ENCODE results near the gene GRIN3B.

The GRIN3B gene

GRCh38 chr19:1000095-1000494 lies at the start of gene GRIN3B:
Gene GRIN3B, plus strand, starts transcription at chr19:1000419. Its CDS starts 19 bp downstream, at chr19:1000438.
- H3K4me3 ChIP-seq (ENCODE audit: low read length): no peak within 1 kb of the TSS
- H3K9me3 ChIP-seq (ENCODE audit: insufficient read depth, low read length): no peaks in the 10 kb centered on the region
- H3K27me3 ChIP-seq (ENCODE audit: low read depth, low read length): no peaks in the 10 kb centered on the region
- TF ChIP-seq EZH2phosphoT487 (IDR thresholded peaks at IDR 0.05; ENCODE audit: low read depth) (no peak), CTCF (IDR thresholded peaks at IDR 0.05; ENCODE audit: low read depth, low read length) (no peak)
- H4K20me1 ChIP-seq (ENCODE audit: insufficient read depth, low read length): no peaks in the 10 kb centered on the region
- peaks cover 3% of the 10 kb centered on the region for H3K4me1 ChIP-seq (ENCODE audit: low read length)
- no peaks in the 10 kb centered on the region for H3K79me2 ChIP-seq (ENCODE audit: low read length)
- H3K9ac ChIP-seq (ENCODE audit: low read length): no peak within 1 kb of the TSS
- H3K36me3 ChIP-seq (replicated peaks; ENCODE audit: low read depth, low read length): no peaks in the 10 kb centered on the region
- H2AFZ ChIP-seq (ENCODE audit: low read depth, low read length): no peak within 1 kb of the TSS
- H3K4me2 ChIP-seq (ENCODE audit: low read length): peak within 1 kb of the TSS; percentile 57; the same call in 1 of the 2 replicates
- no peak within 1 kb of the TSS for H3K27ac ChIP-seq (ENCODE audit: low read length)

GRCh38 chr19:952049-952679 lies 48.1 kb upstream of the GRIN3B start:
- TF ChIP-seq CTCF (IDR thresholded peaks at IDR 0.05; ENCODE audit: low read depth, low read length) (no peak), EZH2phosphoT487 (IDR thresholded peaks at IDR 0.05; ENCODE audit: low read depth) (no peak)
- H3K79me2 ChIP-seq (ENCODE audit: low read length): peaks cover 69% of the 10 kb centered on the region
- H2AFZ ChIP-seq (ENCODE audit: low read depth, low read length): no peak overlapping the region
- H3K4me1 ChIP-seq (ENCODE audit: low read length): peaks cover 78% of the 10 kb centered on the region
- peaks cover 16% of the 10 kb centered on the region; the same call in 1 of the 2 replicates for H4K20me1 ChIP-seq (ENCODE audit: insufficient read depth, low read length)
- H3K4me3 ChIP-seq (ENCODE audit: low read length): peak overlapping the region; percentile 61
- H3K27ac ChIP-seq (ENCODE audit: low read length): peak overlapping the region; percentile 74
- H3K27me3 ChIP-seq (ENCODE audit: low read depth, low read length): no peaks in the 10 kb centered on the region
- peaks cover 7% of the 10 kb centered on the region for H3K36me3 ChIP-seq (replicated peaks; ENCODE audit: low read depth, low read length)
- H3K9me3 ChIP-seq (ENCODE audit: insufficient read depth, low read length): no peaks in the 10 kb centered on the region
- H3K9ac ChIP-seq (ENCODE audit: low read length): peak overlapping the region; percentile 68
- H3K4me2 ChIP-seq (ENCODE audit: low read length): peak overlapping the region; percentile 71

GRCh38 chr19:952680-953444 lies 47.4 kb upstream of the GRIN3B start:
- Histone ChIP-seq H3K4me1 (ENCODE audit: low read length) (peaks cover 74% of the 10 kb centered on the region), H3K27me3 (ENCODE audit: low read depth, low read length) (no peaks in the 10 kb centered on the region), H3K9me3 (ENCODE audit: insufficient read depth, low read length) (no peaks in the 10 kb centered on the region), H3K36me3 (replicated peaks; ENCODE audit: low read depth, low read length) (peaks cover 7% of the 10 kb centered on the region), H4K20me1 (ENCODE audit: insufficient read depth, low read length) (peaks cover 16% of the 10 kb centered on the region; the same call in 1 of the 2 replicates), H3K4me3 (ENCODE audit: low read length) (peak overlapping the region; percentile 61), H3K27ac (ENCODE audit: low read length) (peak overlapping the region; percentile 74), H3K9ac (ENCODE audit: low read length) (peak overlapping the region; percentile 68), H2AFZ (ENCODE audit: low read depth, low read length) (no peak overlapping the region), H3K4me2 (ENCODE audit: low read length) (peak overlapping the region; percentile 71), H3K79me2 (ENCODE audit: low read length) (peaks cover 69% of the 10 kb centered on the region)
- TF ChIP-seq EZH2phosphoT487 (IDR thresholded peaks at IDR 0.05; ENCODE audit: low read depth): no peak
- TF ChIP-seq CTCF (IDR thresholded peaks at IDR 0.05; ENCODE audit: low read depth, low read length): no peak

All from OCI-LY3 (cell line).